A172 (cell line): ENCODE data around the gene TJP1. TPM values are rescaled to one million over a fixed set of nuclear protein-coding genes. Genes with fewer than 3 reads are reported as not detected.
"Not testable (repeated sequence)": the region's sequence is repeated elsewhere in the genome, so short reads cannot be mapped to it uniquely, and the experiment has no call there.

Experiments used
- DNase-seq: peaks from one replicate; pipeline ENCODE4 v3.0.0-alpha.2; 2015; ENCODE audit warnings: low spot score
- total RNA-seq: library from RNA; depleted of rRNA; stranded (reverse); fragments of >200 nt; shearing (Covaris generic); gene quantifications from 2 replicates; pipeline ENCODE4 v1.2.3, GENCODE V29; 2014

Gene TJP1
- total RNA-seq, 1 experiment from 2014 or later, result 41.7 TPM

DNA sequence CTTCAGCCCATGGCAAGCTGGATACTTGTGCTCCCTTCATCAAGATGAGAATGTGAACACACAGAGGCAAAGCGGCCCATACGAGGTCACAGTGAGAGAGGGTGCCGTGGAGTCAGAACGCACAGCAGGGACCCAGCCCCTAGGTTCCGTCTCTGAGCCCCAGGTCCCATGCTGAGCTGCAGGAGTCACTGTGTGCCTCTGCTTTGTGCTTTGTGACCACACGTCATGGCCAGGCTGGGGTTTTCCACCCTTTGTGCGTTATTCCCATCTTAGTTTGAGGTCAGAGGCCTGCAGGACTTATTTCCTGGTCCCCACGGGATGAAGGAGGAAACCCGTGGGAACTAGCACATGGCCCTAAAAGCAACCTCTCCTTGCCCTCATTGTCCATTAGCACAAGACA lies 140.3 kb downstream of the TJP1 start:
- DNase-seq, result no peak

DNA sequence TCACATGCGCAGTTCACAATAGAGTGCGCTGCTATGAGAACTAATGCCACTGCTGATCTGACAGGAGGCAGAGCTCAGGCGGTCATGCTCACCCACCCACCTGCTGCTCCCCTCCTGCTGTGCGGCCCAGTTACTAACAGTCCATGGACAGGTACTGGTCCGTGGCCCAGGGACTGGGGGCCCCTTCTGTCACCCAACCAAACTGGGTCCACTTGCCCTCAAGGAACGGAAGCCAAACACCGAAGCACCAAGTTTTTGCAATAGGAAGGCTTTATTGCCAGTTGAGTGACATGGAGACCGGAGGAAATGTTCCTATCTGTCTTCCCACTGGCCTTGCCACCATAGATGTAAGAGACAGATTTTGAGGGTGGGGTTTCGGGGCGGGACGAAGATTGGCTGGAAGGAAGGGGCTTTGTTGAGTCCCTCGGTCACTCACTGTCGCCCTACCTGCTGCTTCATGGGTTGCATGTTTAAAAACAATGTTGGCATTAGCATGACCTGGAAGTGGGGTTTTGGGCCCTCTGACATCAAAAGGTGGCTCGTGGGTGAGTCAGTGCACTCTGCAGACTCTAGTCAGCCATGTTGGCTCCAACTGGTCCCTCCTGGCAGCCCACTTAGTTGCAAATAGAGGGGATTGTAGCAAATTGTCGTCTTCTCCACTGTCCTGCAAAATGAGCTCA lies 141.0 kb downstream of the TJP1 start:
- DNase-seq, result no peak

DNA sequence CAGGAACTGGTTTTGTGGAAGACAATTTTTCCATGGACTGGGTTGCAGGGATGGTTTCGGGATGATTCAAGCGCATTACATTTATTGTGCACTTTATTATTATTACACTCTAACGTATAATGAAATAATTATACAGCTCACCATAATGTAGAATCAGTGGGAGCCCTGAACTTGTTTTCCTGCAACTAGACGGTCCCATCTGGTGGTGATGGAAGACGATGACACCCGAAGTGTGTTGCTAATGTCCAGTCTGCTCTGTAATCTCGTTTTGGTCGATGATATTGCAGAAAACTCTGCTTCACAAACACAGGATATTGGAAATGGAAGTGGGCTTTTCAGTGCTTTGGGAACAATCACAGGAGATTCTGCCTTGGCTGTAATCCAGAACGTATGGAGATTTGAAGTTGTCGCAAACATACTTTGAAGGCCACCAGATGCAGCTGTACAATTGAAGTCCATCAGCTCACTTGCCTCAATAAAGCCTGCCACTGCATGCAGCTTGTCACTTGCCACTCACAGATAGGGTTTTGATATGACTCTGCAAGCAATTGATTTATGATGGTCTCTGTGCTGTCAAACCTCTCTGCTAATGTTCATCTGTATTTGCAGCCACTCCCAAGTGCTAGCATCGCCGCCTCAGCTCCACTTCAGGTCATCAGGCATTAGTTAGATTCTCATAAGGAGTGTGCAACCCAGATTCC lies 141.7 kb downstream of the TJP1 start:
- no peak for DNase-seq

DNA sequence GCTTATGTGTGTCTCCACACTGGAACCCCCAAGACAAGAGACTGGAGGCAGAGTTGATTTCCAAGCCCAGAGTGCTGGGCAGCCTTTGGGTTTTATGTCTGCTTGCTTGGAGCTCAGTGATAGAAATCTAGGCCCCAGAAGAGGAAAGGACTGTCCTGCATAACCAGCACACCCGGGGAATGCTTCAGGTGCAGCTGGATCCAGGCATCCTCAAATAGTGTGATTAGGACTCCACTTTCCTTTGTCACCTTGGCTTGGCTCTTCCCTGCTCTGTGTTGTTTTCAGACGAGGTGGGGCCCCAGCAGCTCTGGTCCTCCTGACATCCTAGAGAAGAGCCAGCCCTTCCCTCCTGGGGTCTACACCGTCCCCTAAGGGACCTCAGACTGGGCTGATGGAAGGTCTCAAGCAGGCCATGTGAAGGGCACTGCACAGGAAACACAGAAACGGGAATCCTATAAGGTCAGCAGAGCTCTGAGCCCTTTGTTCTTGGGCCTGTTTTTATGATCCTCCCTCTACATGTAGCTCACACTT lies 143.7 kb downstream of the TJP1 start:
- no peak for DNase-seq

DNA sequence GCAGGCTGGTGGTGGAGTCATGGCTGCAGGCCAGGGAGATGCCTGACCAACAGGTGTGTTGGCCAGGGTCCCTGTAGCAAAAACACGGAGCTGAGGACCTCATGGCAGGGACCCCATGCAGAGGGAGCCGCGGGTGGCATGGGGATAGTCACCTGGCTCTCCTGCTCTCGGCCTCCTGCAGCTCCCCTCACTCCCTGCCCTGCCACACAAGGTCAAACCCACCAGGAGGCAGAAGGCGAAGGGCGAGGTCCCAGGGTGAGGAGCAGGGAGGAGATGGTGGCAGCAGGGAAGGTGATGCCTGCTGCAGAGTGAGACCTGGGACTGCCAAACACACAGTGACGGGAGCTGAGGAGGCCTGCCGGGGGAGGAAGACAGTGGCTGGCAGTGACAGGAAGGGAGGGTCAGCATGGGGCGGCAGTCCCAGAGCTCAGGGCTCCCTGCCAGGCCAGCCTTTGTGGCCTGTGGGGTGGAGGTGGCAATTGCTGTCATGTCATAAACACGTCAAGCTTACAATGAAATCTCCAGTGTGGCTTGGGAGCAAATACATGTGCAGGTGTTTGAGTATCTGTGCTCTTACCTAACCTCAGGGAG lies 144.3 kb downstream of the TJP1 start:
- DNase-seq, result no peak

DNA sequence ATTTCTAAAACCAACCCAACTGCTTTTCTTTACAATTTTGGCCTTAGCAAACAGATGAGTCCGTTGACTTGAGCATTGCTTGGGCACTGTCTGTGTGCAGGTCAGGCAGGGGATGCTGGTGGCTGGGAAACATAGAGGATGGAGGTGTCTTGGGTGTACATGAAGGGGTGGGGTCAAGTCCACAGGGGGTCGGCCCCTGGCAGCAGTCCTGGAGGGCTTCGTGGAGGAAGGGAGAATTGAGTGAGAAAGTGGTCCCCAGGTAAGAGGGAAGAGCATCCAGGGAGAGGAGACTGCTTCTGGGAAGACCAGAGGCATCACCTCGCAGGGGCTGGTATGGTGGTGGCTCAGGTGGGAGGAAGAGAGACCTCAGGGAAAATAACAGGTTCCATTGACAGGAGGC lies 144.8 kb downstream of the TJP1 start:
- DNase-seq, result no peak

DNA sequence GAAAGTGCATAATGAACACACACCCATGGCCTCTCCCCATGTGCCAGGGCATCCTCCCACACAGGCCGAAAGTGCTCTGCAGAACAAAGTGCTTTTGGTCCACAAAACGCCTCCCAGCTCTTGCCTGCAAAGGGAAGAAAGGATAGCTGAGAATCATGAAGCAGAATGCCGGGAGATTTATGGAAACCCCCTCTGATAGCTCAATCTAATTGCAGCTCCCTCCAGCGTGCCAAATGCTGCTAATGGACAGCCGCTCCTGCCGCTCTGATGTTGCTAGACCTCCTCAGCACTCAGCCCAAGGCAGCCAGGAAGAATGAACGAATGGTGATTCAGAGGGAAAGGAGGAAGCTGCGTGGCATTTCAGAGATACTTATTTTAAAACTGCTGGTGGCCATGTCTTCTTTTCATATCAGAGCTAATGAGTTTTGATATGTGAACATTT lies 145.3 kb downstream of the TJP1 start:
- peak; percentile 52 for DNase-seq

DNA sequence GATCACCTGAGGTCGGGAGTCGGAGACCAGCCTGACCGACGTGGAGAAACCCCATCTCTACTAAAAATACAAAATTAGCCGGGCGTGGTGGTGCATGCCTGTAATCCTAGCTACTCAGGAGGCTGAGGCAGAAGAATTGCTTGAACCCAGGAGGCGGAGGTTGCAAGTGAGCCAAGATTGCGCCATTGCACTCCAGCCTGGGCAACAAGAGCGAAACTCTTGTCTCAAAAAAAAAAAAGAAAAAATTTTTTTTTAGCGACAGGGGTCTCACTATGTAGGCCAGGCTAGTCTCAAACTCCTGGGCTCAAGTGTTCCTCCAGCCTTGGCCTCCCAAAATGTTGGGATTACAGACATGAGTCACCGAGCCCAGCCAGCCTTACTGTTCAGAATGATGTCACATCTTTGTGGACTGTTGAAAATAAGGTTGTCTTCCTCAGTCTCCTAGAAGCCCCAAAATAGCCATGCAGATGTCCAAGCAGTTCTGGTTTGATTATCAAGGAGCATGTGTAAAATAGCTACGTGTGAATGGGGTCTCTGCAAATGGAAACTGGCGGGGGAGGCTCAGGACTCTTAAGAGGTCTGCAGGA lies 145.8 kb downstream of the TJP1 start:
- DNase-seq, result peak; percentile 51

DNA sequence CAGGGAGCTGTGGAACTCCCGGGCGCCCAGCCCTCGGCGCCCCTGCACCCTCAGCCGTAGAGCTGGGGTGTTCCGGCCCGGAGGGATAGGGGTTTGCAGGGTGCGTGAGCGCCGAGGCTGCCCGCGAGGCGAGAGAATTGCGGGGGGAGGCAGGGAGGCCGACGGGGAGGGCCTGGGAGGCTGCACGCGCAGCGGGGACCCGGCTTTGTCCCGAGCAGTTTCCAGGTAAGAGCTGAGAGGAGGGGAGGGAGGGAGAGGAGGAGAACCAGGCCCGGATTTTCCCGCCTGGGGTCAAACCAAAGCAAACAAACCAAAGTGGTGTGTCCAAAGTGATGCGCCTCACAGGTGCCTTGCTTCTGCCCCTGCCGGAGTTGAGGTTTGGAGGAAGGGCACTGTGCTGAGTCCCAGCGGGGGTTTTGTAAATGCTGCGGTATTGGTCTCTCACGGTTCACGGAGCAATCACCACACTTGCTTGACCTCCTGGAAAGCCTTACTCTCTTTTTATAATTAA lies 146.4 kb downstream of the TJP1 start:
- DNase-seq, result no peak

DNA sequence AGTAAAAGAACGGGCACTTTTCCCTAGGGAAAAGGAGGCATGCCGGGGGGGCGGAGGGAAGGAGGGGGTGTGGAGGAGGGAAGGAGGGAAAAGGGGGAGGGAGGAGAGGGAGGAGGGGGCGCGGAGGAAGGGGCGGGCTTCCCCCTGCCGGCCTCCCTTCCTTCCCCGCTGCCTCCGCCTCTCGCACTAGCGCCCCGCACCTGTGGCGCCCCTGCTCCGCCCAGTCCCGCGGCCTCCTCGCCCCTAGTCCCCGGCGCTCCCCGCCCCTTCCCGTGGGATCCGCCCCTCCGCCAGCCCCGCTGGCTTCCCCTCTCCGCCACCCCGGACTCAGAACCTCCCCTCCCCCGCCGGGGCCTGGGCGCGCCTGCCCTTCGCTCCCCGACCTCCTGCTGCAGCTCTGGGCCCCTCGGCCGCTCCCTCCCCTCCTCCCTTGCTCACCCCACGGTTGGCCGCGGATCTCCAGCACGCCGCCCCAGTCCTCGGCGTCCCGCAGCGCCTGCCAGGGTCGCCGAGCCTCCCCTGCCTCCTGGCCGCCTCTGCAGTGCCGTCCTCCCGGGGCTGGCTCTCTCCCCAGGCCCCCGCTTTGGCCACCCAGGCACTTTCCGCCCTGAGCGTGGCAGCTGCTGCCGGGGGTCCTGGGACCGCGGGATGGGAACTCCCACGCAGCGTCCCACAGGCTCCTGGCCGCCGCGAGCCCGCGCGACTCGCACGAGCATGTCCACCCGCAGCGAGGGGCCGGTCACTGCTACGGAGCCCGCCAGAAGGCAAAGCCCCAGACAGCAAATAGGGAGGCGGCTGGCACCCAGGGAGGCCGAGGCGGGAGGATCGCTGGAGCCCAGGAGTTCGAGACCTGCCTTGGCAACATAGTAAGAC lies 147.4 kb downstream of the TJP1 start:
- no peak for DNase-seq

DNA sequence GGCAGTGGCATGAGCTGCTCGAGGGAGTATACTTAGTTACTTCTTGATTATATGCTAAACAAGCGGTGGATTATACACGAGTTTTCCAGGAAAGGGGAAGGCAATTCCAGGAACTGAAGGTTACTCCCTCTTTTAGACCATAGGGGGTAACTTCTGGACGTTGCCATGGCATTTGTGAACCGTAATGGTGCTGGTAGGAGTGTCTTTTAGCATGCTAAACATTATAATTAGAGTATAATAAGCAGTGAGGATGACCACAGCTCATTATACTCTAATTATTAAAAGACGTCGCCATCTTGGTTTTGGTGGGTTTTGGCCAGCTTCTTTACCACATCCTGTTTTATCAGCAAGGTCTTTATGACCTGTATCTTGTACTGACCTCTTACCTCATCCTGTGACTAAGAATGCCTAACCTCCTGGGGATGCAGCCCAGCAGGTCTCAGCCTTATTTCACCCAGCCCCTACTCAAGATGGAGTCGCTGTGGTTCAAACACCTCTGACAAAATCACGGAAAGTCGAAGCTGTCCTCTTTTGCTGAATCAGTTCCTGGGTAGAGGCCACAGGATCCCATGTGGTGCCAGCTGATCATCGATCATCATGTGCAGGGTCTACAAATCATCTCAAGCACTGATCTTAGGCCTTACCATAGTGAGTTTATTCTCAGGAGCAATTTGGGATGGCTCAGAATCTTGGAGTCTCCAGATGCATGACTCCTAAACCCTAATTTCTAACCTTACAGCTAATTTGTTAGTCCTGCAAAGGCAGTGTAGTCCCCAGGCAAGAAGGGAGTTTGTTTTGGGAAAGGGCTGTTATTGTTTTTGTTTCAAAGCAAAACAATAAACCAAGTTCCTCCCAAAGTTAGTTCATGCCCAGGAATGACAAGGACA lies 149.1 kb downstream of the TJP1 start:
- DNase-seq, result peak; percentile 59

DNA sequence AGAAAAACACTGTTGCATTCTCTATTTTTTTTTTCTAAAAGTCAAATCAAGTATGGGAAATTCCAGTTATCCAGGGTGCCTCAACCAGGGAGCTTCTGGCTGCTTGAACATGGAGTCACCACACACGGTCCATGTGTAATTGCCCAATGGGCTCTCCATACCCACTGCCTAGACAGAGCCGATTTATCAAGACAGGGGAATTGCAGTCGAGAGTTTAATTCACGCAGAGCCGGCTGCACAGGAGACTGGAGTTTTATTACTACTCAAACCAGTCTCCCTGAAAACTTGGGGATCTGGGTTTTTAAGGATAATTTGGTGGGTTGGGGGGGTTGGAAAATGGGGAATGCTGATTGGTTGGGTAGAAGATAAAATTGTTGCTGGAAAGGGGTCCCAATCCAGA lies 149.8 kb downstream of the TJP1 start:
- DNase-seq, result no peak

DNA sequence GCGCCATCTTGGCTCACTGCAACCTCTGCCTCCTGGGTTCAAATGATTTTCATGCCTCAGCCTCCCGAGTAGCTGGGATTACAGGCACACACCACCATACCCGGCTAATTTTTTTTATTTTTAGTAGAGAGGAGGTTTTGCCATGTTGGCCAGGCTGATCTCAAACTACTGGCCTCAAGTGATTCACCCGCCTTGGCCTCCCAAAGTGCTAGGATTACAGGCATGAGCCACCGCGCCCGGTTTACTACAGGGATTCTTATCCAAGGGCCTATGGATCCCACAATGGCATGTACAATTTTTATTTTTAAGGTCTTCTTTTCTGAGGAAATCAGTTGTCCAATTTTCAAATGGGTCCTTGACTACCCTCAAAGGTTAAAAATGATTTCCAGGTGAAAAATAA lies 150.2 kb downstream of the TJP1 start:
- not testable (repeated sequence) for DNase-seq

DNA sequence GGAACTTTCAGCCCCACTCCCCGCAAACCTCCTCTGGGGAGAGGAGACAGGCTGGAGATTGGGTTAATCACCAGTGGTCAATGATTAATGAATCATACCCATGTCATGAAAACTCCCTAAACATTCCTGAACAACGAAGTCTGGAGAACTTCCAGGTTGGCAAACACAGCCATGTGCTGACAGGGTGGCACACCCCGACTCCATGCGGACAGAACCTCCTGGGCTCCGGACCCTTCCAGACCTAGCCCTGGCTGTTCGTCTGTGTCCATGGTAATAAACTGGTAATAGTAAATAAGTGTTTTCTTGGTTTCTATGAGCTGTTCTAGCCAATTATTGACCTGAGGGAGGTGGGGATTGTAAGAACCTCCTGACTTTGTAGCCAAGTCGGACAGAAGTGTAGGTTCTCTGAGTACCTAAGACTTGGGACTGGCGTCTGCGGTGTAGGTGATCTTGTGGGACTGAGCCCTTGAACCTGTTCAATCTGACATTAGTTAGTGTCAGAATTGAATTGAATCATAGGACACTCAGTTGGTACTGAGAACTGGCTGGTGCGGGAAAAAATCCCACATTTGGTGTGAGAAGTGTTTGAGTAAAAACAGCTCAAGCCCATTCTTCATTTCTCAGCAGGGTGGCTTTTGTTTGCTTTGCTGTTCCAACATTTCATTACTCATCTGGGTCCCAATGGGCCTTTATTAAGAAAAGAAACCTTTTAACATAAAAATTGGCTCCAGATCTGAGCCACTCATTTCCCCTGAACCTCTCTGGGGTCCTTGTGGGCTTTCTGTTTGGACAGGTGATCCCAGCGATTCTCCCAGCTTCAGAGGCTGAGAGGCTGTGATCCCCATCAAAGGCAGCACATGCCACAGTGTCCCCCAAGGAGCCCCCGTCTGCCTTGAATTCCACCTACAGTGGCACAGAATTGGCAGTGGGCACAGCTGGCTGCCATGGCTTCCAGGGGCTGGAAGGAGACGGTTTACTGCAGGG lies 151.0 kb downstream of the TJP1 start:
- DNase-seq, result peak; percentile 95

DNA sequence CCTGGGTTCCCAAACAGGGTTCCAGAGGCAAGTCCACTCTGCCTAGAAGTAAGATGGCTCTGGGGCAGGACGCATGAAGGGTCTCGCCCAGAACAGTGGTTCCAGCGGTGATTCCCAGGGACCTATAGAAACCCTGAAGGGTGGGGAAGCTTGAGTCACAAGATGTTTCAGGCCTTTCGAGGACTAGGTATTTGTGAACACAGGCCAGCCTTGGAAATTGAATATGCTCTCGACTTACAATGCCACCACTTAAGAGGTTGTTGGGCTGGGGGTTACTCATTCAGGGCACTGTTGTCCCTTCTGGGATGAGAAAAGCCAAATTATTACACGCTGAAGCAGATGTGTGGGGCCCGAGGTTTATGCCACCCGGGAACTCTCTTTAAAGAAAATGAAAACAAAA lies 152.0 kb downstream of the TJP1 start:
- DNase-seq, result peak; percentile 27

DNA sequence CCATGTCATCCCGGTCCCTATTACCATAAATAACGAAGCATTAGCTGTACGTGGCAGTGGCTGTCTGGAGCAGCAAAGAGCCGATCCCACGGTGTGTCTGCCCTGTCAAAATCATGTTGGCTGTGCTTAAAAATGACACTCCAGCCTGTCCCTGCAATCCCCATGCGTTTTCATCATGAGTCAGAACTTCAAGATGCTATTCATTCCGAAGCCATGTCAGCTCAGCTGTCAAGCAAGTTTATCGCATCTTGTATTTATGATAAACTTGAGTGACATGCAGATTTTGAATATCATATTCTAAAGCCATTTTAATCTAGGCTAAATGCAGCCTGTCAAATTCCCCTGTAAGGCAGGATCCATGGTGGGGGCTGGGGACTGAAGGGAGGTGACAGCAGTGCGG lies 152.4 kb downstream of the TJP1 start:
- DNase-seq, result peak; percentile 58

DNA sequence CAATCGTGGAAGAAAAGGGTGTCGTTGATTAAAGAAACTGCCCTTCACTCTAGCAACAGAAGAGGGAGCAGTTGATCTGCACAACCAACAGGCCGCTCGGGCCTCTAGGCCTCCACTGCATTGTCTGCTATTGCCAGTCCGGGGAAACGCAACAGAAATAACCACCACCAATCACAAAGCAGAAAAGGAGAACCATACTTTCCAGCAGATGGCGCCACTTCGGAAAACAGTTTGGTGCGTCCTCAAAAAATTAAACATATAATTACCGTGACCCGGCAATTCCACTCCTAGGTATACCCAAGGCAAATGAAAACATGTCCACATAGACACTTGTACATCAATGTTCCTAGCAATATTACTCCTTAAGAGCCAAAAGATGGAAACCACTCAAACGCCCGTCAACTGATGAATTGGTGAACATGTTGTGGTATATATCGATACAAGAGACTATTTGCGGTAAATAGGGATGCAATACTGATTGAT lies 154.1 kb downstream of the TJP1 start:
- DNase-seq, result peak; percentile 92

DNA sequence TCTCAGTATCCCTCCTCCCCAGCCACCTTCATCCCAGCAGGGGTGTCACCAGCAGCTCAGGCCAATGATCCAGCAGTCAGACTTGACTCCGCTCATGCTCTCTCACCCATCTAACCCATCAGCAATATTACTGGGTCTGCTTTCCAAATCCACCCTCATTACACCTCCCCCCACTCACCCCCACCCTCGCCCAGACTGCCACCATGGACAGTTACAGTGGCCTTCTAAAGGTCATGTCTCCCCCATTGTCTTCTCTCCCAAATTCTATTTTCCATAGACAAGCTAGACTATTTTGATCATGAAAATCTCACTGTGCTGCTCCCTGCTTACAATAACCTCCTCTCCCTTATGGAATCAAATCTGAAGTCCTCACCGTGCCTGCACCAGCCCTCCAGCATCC lies 156.0 kb downstream of the TJP1 start:
- DNase-seq, result no peak

DNA sequence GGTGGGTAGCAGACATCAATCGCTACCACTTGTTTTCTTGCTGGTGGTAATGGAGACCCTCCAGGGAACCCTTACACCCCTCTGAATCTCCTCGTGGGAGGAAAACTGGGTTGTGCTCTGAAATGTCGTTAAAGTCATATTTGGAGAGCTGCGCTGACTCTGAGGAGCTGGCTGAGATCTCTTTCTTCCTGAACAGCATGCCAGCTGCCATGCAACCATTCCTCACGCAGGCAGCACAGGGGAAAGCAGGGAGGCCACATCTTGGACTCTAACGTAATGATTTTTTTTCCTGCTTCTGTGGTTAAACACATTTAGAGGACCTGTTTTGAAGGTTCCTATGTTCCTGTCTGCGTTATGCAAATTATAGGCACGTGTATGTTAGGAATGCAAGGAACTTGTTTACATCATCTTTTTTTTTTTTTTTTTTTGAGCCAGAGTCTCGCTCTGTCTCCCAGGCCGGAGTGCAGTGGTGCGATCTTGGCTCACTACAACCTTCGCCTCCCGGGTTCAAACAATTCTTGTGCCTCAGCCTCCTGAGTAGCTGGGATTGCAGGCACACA lies 156.7 kb downstream of the TJP1 start:
- no peak for DNase-seq
